ENCODE results near the gene LTBP3. TPM values are rescaled to one million over a fixed set of nuclear protein-coding genes. Genes with fewer than 3 reads are reported as not detected.

LTBP3 gene
- 100 to 1,000 TPM; 184 to 305 (median 276) TPM for polyA plus RNA-seq (ENCODE audit: insufficient read depth in 1 of 5, insufficient read length in 5 of 5, low replicate concordance in 1 of 5)
- long read RNA-seq, donor 1, transcript LTBP3-214 (10 exons, 1,889 nt) = major isoform, 8 of 147 reads
- long read RNA-seq, donor 1, partial matches to known transcripts = 133 of 147 reads
- long read RNA-seq, donor 1, other reads (novel, unspliced or antisense) = 0 of 147 reads
- long read RNA-seq, donor 2, partial matches to known transcripts = 12 of 14 reads
- long read RNA-seq, donor 2, other reads (novel, unspliced or antisense) = 0 of 14 reads
- long read RNA-seq, donor 3, transcript LTBP3-214 (10 exons, 1,889 nt) = major isoform, 7 of 132 reads
- long read RNA-seq, donor 3, partial matches to known transcripts = 115 of 132 reads
- long read RNA-seq, donor 3, other reads (novel, unspliced or antisense) = 0 of 132 reads
- long read RNA-seq, donor 4, transcript LTBP3-219 (2 exons, 531 nt) = major isoform, 5 of 84 reads
- long read RNA-seq, donor 4, partial matches to known transcripts = 69 of 84 reads
- long read RNA-seq, donor 4, other reads (novel, unspliced or antisense) = 0 of 84 reads
- long read RNA-seq, donor 5, partial matches to known transcripts = 62 of 75 reads
- long read RNA-seq, donor 5, other reads (novel, unspliced or antisense) = 0 of 75 reads
- long read RNA-seq, donor 6, partial matches to known transcripts = 114 of 129 reads
- long read RNA-seq, donor 6, other reads (novel, unspliced or antisense) = 6 of 129 reads
- long read RNA-seq, donor 7, partial matches to known transcripts = 172 of 193 reads
- long read RNA-seq, donor 7, other reads (novel, unspliced or antisense) = 9 of 193 reads
- long read RNA-seq, donor 8, partial matches to known transcripts = 18 of 19 reads
- long read RNA-seq, donor 8, other reads (novel, unspliced or antisense) = 0 of 19 reads

GRCh38 chr11:65558002-65558929 lies at the start of gene LTBP3:
TSS of gene LTBP3 (minus strand) at chr11:65558359. CDS start at chr11:65557959, 400 bp downstream.
- DNase-seq = peak; percentile 86 to 89

- peak; percentile 86 for DNase-seq
Measured at GRCh38 chr11:65606876-65607613, 48.9 kb upstream of the LTBP3 start.

- no peak for DNase-seq
Measured at GRCh38 chr11:65604258-65604657, 46.1 kb upstream of the LTBP3 start.

GRCh38 chr11:65599955-65600246 lies 41.7 kb upstream of the LTBP3 start:
- DNase-seq = no peak

GRCh38 chr11:65599216-65599954 lies 41.2 kb upstream of the LTBP3 start:
- DNase-seq = no peak

GRCh38 chr11:65598258-65598699 lies 40.1 kb upstream of the LTBP3 start:
- DNase-seq = no peak

GRCh38 chr11:65596520-65596919 lies 38.4 kb upstream of the LTBP3 start:
- no peak for DNase-seq

- no peak for DNase-seq
Measured at GRCh38 chr11:65595543-65596281, 37.6 kb upstream of the LTBP3 start, which contains the start of gene KCNK7. TSS of gene KCNK7 (minus strand) at chr11:65595800. CDS start at chr11:65595772, 28 bp downstream.

- no peak for DNase-seq
Measured at GRCh38 chr11:65595131-65595530, 37.0 kb upstream of the LTBP3 start.

GRCh38 chr11:65593518-65594414 lies 35.6 kb upstream of the LTBP3 start:
- no peak for DNase-seq

- DNase-seq = no peak
Measured at GRCh38 chr11:65592858-65593517, 34.8 kb upstream of the LTBP3 start.

GRCh38 chr11:65591939-65592857 lies 34.0 kb upstream of the LTBP3 start:
- DNase-seq = no peak

GRCh38 chr11:65590240-65590738 lies 32.1 kb upstream of the LTBP3 start:
- no peak for DNase-seq

GRCh38 chr11:65589444-65590239 lies 31.5 kb upstream of the LTBP3 start:
- no peak for DNase-seq
